Measurements from ENCODE around the gene CORO7. TPM values are rescaled to one million over a fixed set of nuclear protein-coding genes. Genes with fewer than 3 reads are reported as not detected.
A peak's percentile ranks its signal among the peaks of the same experiment; 100 is the strongest.

The CORO7 gene
- total RNA-seq, 1 experiment from 2014 or later, result 18.6 TPM

- Histone ChIP-seq H3K4me3 (no peak overlapping the region), H3K36me3 (peaks cover 94% of the 10 kb centered on the region), H3K9me3 (replicated peaks) (no peaks in the 10 kb centered on the region), H3K27me3 (replicated peaks) (no peaks in the 10 kb centered on the region), H3K4me1 (replicated peaks) (no peaks in the 10 kb centered on the region), H3K27ac (no peak overlapping the region)
- no peak for DNase-seq (ENCODE audit: low read depth in 1 of 2, low spot score in 2 of 2)
Observed at GRCh38 chr16:4437366-4437765, 21.0 kb upstream of the CORO7 start.

DNA sequence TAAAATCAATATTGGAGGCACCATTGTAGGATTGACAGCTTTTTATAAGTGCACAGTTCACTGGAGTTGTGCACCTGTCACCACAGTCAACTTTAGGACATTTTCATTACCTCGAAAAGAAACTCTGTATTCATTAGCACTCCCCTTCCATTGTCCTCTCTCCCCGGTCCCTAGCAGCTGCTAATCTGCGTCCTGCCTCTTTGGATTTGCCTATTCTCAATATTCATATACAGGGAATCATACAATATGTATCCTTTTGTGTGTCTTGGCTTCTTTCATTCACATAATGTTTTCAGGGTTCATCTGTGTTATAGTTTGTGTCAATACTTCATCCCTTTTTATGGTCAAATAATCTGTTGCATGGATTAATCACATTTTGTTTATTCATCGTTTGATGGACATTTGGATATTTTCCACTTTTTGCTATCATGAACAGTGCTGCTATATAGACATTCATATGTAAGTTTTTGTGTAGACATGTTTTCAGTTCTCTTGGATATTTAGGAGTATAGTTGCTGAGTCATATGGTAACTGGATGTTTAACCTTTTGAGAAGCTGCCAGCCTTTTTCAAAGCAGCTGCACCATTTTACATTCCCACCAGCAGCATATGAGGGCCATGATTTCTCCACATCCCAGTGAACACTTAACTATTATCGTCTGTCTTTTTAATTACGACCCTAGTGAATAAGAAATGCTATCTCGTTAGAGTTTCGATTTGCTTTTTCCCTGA is 19.1 kb upstream of the CORO7 start:
- H3K36me3 ChIP-seq, result peaks cover 89% of the 10 kb centered on the region
- no peaks in the 10 kb centered on the region for H3K27me3 ChIP-seq (replicated peaks)
- H3K27ac ChIP-seq, result no peak overlapping the region
- H3K9me3 ChIP-seq (replicated peaks), result no peaks in the 10 kb centered on the region
- H3K4me3 ChIP-seq, result no peak overlapping the region
- H3K4me1 ChIP-seq (replicated peaks), result no peaks in the 10 kb centered on the region
- no peak for DNase-seq (ENCODE audit: low read depth in 1 of 2, low spot score in 2 of 2)

- Histone ChIP-seq H3K27ac (no peak overlapping the region), H3K9me3 (replicated peaks) (no peaks in the 10 kb centered on the region), H3K4me1 (replicated peaks) (no peaks in the 10 kb centered on the region), H3K4me3 (no peak overlapping the region), H3K36me3 (peaks cover 81% of the 10 kb centered on the region), H3K27me3 (replicated peaks) (no peaks in the 10 kb centered on the region)
- DNase-seq (ENCODE audit: low read depth in 1 of 2, low spot score in 2 of 2), result no peak
Observed at GRCh38 chr16:4433914-4434787, 17.8 kb upstream of the CORO7 start.

- no peak overlapping the region for H3K27ac ChIP-seq
- DNase-seq (ENCODE audit: low read depth in 1 of 2, low spot score in 2 of 2), result no peak
- no peaks in the 10 kb centered on the region for H3K27me3 ChIP-seq (replicated peaks)
- no peaks in the 10 kb centered on the region for H3K9me3 ChIP-seq (replicated peaks)
- no peaks in the 10 kb centered on the region for H3K4me1 ChIP-seq (replicated peaks)
- H3K36me3 ChIP-seq, result peaks cover 78% of the 10 kb centered on the region
- no peak overlapping the region for H3K4me3 ChIP-seq
Observed at GRCh38 chr16:4433228-4433627, 16.8 kb upstream of the CORO7 start.

- Histone ChIP-seq H3K27ac (no peak overlapping the region), H3K4me1 (replicated peaks) (peaks cover 8% of the 10 kb centered on the region), H3K4me3 (no peak overlapping the region), H3K9me3 (replicated peaks) (no peaks in the 10 kb centered on the region), H3K36me3 (peaks cover 74% of the 10 kb centered on the region), H3K27me3 (replicated peaks) (no peaks in the 10 kb centered on the region)
- DNase-seq (ENCODE audit: low read depth in 1 of 2, low spot score in 2 of 2), result no peak
Observed at GRCh38 chr16:4431023-4431422, 14.6 kb upstream of the CORO7 start.

DNA sequence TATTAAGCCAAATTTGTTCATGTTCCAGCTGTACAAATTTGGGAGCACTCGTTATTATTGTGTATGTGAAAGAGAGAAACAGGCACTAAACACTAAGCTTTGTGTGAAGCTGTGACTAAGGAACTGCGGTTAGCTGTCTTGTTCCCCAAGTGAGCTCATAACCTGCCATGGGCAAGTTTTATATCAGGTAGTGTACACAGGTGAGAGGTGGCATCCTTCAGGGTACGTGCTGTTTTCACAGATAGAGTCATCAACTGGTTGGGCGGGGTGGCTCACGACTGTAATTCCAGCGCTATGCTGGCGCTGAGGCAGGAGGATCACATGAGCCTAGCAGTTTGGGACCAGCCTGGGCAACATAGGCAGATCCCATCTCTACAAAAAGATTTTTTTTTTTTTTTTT is 12.1 kb upstream of the CORO7 start:
- no peak overlapping the region for H3K4me3 ChIP-seq
- no peak overlapping the region for H3K27ac ChIP-seq
- H3K9me3 ChIP-seq (replicated peaks), result no peaks in the 10 kb centered on the region
- H3K27me3 ChIP-seq (replicated peaks), result no peaks in the 10 kb centered on the region
- peaks cover 55% of the 10 kb centered on the region for H3K36me3 ChIP-seq
- H3K4me1 ChIP-seq (replicated peaks), result peaks cover 14% of the 10 kb centered on the region
- no peak for DNase-seq (ENCODE audit: low read depth in 1 of 2, low spot score in 2 of 2)

DNA sequence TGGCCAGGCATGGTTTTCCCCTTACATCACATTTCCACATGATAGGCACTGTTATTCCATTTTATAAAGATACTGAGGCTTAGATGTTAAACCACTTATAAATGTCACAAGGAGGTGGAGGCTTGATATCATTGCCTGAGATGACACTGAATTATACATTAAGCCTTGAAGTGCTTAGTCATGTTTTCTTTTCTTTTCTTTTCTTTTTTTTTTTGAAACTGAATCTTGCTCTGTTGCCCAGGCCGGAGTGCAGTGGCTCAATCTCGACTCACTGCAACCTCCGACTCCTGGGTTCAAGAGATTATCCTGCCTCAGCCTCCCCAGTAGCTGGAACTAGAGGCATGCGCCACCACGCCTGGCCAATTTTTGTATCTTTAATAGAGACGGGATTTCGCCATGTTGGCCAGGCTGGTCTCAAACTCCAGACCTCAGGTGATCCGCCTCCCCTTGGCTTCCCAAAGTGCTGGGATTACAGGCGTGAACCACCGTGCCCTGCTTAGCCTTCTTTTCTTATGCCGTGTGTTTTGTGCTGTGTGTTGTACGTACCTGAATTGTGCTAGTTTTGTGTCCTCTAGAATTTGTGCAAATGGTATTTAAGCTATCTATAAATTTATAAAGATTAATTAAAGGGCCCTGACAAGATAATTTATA is 10.5 kb upstream of the CORO7 start:
- Histone ChIP-seq H3K4me3 (peak overlapping the region; percentile 80), H3K9me3 (replicated peaks) (no peaks in the 10 kb centered on the region), H3K36me3 (peaks cover 43% of the 10 kb centered on the region), H3K4me1 (replicated peaks) (peaks cover 14% of the 10 kb centered on the region), H3K27me3 (replicated peaks) (no peaks in the 10 kb centered on the region), H3K27ac (no peak overlapping the region)
- no peak for DNase-seq (ENCODE audit: low read depth in 1 of 2, low spot score in 2 of 2)

DNA sequence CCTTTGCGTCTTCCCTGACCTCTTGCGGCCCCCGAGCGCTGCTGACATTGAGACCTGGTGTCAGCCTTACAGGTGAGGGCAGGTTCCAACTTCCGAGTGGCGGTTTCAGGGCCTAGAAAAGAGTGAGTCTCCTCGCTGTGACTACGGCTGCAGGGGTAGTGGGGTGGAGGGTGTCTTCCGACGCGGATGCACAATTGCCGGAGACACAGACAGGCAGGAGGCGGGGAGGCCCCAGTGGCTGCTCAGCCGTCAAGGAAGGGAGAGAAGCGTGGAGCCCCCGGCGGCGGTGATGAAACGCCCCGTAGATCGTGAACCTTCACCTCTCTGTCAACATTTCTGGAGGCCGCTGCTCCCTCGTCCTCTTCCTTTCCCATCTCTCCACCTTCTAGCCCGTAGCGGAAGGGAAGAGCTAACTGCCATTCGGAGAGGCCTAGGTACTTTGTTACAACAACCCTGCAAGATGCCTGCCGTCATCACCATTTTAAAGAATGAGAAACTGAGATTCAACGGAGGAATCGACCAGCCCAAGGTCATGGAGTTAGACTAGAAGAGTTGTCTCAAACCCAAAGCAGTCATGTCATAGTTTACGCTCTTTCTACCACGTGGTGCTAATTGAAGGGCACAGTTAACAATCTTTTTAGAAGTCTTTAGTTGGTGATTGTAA is 9.8 kb upstream of the CORO7 start:
- Histone ChIP-seq H3K4me3 (peak overlapping the region; percentile 80), H3K36me3 (peaks cover 37% of the 10 kb centered on the region), H3K27ac (peak overlapping the region; percentile 88), H3K9me3 (replicated peaks) (no peaks in the 10 kb centered on the region), H3K27me3 (replicated peaks) (no peaks in the 10 kb centered on the region), H3K4me1 (replicated peaks) (peaks cover 14% of the 10 kb centered on the region)
- DNase-seq (ENCODE audit: low read depth in 1 of 2, low spot score in 2 of 2), result no peak

GRCh38 chr16:4425378-4426020 is 9.1 kb upstream of the CORO7 start, which contains the start of gene DNAJA3:
TSS of gene DNAJA3 (plus strand) at chr16:4425868. CDS start at chr16:4425882, 14 bp downstream.
- peaks cover 14% of the 10 kb centered on the region for H3K4me1 ChIP-seq (replicated peaks)
- peaks cover 32% of the 10 kb centered on the region for H3K36me3 ChIP-seq
- H3K4me3 ChIP-seq, result peak within 1 kb of the TSS; percentile 80
- DNase-seq (ENCODE audit: low read depth in 1 of 2, low spot score in 2 of 2), result peak; percentile 92 to 98
- no peaks in the 10 kb centered on the region for H3K27me3 ChIP-seq (replicated peaks)
- no peaks in the 10 kb centered on the region for H3K9me3 ChIP-seq (replicated peaks)
- H3K27ac ChIP-seq, result peak within 1 kb of the TSS; percentile 88

GRCh38 chr16:4420505-4421105 is 4.2 kb upstream of the CORO7 start:
- H3K27me3 ChIP-seq (replicated peaks), result no peaks in the 10 kb centered on the region
- no peak for DNase-seq (ENCODE audit: low read depth in 1 of 2, low spot score in 2 of 2)

GRCh38 chr16:4419402-4419959 is 3.1 kb upstream of the CORO7 start:
- Histone ChIP-seq H3K4me1 (replicated peaks) (peaks cover 24% of the 10 kb centered on the region), H3K27me3 (replicated peaks) (no peaks in the 10 kb centered on the region), H3K27ac (no peak overlapping the region), H3K36me3 (peaks cover 10% of the 10 kb centered on the region), H3K9me3 (replicated peaks) (peaks cover 5% of the 10 kb centered on the region; the same call in 1 of the 2 replicates), H3K4me3 (no peak overlapping the region)
- DNase-seq (ENCODE audit: low read depth in 1 of 2, low spot score in 2 of 2), result no peak

More at GRCh38 chr16:4420505-4421105, 4.2 kb upstream of the CORO7 start:
- H3K4me3 ChIP-seq, result no peak overlapping the region
- no peak overlapping the region for H3K27ac ChIP-seq
- H3K36me3 ChIP-seq, result peaks cover 8% of the 10 kb centered on the region
- peaks cover 5% of the 10 kb centered on the region; the same call in 1 of the 2 replicates for H3K9me3 ChIP-seq (replicated peaks)
- peaks cover 22% of the 10 kb centered on the region for H3K4me1 ChIP-seq (replicated peaks)

DNA sequence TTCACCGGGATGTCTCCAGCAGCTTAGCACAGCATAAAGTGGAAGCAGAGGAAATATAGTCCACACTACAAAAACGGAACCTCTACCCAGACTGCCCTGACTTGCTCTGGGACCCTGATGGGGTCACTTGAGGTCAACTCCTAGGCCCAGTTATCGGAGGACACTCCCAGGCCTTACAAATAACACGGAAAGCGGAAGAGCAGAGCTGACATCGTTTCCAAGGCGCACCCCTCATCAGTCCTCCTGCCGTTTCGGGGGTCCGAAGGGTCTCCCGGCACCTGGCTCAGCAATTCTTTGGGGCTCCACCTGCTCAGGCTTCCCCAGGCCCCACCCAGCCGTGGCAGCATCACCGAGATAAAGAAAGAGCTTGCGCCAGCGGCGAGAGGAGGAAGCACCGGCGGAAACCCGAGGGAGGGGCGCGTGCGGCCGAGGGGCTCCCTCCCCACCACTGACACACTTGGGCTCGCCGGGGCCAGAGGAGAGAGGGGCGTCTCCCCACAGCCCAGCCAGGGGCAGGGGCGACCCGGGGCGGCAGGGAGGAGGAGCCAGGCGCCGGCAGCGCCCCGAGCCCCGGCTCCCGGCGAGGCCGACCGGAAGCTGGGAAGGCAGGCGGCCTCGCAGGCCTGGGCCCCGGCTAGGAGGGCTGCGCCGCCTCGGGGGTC is 727 bp downstream of the CORO7 start:
- peaks cover 19% of the 10 kb centered on the region for H3K36me3 ChIP-seq
- peak overlapping the region; percentile 47 for H3K27ac ChIP-seq
- peak overlapping the region; percentile 81 for H3K4me3 ChIP-seq
- no peaks in the 10 kb centered on the region for H3K27me3 ChIP-seq (replicated peaks)
- peaks cover 5% of the 10 kb centered on the region; the same call in 1 of the 2 replicates for H3K9me3 ChIP-seq (replicated peaks)
- peaks cover 28% of the 10 kb centered on the region for H3K4me1 ChIP-seq (replicated peaks)
- DNase-seq (ENCODE audit: low read depth in 1 of 2, low spot score in 2 of 2), result peak in 1 of 2 experiments; percentile 39

Data from SJSA1 (cell line).